ENCODE results near the gene DAPK1.

DAPK1 gene

DNA sequence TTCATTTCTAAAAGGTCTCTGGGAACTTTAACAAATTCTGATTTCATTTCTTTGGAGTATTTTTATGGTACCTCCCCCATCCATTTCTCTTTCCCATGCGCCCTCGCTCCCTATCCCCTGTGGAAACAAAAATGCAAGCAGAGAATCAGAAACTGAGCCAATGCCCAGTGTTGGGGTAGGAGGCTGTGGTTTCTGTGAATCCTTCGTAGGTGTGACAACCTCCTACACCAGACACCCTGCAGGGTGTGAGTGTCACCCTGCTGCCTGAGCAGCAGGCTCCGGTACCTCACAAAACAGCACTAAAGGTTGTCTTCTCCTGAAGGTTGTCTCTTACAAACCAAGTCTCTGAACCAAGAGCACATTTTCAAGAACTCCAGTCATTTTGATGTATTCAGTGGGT lies 124.4 kb downstream of the DAPK1 start:
- Histone ChIP-seq H3K4me3 (ENCODE audit: low read depth in 1 of 5, low read length in 5 of 5) (no peak overlapping the region), H3K36me3 (ENCODE audit: control insufficient read depth in 5 of 5, insufficient read depth in 5 of 5, low read length in 5 of 5) (peaks cover 0 to 14% (median 2%) of the 10 kb centered on the region in 5 donors), H3K27me3 (ENCODE audit: control insufficient read depth in 5 of 5, insufficient read depth in 4 of 5, low read length in 5 of 5) (no peaks in the 10 kb centered on the region), H3K9ac (ENCODE audit: low read length in 5 of 5) (no peak overlapping the region), H3K9me3 (ENCODE audit: control insufficient read depth in 5 of 5, low read length in 5 of 5) (peaks cover 0 to 4% (median 3%) of the 10 kb centered on the region in 5 donors), H3K27ac (ENCODE audit: low read depth, low read length) (no peak overlapping the region), H3K4me1 (ENCODE audit: control insufficient read depth in 5 of 5, insufficient read depth in 5 of 5, low read length in 5 of 5) (peaks cover 0 to 5% (median 0%) of the 10 kb centered on the region in 5 donors)

DNA sequence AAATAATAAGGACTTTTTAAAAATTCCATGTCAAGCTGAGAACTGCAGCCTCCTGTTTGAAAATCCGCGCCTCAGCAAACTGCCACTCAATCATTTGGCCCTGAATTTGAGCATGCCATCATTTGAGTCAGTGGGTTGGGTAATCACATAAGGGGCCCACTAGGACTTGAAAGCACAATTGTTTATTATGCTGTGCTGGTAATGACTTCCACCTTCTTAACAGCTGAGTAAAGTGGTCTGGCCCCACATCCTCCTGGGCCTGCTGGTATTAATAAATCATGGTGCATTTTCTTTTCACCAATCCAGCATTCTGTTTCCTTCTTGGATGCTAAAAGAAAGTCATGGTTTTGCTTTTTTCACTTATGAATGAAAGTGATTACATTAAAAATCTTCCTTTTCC lies 125.3 kb downstream of the DAPK1 start:
- H3K27ac ChIP-seq (ENCODE audit: low read depth, low read length), result no peak overlapping the region
- H3K9ac ChIP-seq (ENCODE audit: low read length in 5 of 5), result no peak overlapping the region
- H3K4me3 ChIP-seq (ENCODE audit: low read depth in 1 of 5, low read length in 5 of 5), result no peak overlapping the region
- H3K9me3 ChIP-seq (ENCODE audit: control insufficient read depth in 5 of 5, low read length in 5 of 5), result peaks cover 0 to 4% (median 3%) of the 10 kb centered on the region in 5 donors
- no peaks in the 10 kb centered on the region for H3K27me3 ChIP-seq (ENCODE audit: control insufficient read depth in 5 of 5, insufficient read depth in 4 of 5, low read length in 5 of 5)
- H3K36me3 ChIP-seq (ENCODE audit: control insufficient read depth in 5 of 5, insufficient read depth in 5 of 5, low read length in 5 of 5), result peaks cover 0 to 14% (median 0%) of the 10 kb centered on the region in 5 donors
- H3K4me1 ChIP-seq (ENCODE audit: control insufficient read depth in 5 of 5, insufficient read depth in 5 of 5, low read length in 5 of 5), result peaks cover 0 to 5% (median 0%) of the 10 kb centered on the region in 5 donors

DNA sequence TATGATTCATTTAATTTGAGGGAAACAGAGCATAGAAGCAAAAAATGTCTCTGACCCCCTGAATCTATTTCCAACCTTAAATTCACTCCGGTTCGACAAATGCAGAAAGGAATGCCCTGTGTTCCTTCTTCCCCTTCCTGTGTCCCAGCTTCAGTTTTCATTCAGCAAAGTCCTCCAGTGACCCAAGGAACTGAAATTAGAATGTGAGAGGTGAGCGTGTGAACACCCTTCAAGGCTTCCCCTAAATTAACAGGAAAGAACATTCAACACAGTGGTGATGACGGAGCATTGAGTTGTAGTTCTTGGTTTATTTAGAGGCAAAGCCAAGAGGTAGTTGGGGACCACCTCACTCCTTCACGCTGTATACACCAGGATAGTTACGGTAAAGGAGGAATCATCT lies 130.7 kb downstream of the DAPK1 start:
- no peak overlapping the region for H3K4me3 ChIP-seq (ENCODE audit: low read depth in 1 of 5, low read length in 5 of 5)
- peaks cover 0 to 6% (median 4%) of the 10 kb centered on the region in 5 donors for H3K9me3 ChIP-seq (ENCODE audit: control insufficient read depth in 5 of 5, low read length in 5 of 5)
- no peak overlapping the region for H3K9ac ChIP-seq (ENCODE audit: low read length in 5 of 5)
- peaks cover 0 to 11% (median 0%) of the 10 kb centered on the region in 5 donors for H3K36me3 ChIP-seq (ENCODE audit: control insufficient read depth in 5 of 5, insufficient read depth in 5 of 5, low read length in 5 of 5)
- no peak overlapping the region for H3K27ac ChIP-seq (ENCODE audit: low read depth, low read length)
- no peaks in the 10 kb centered on the region for H3K27me3 ChIP-seq (ENCODE audit: control insufficient read depth in 5 of 5, insufficient read depth in 4 of 5, low read length in 5 of 5)
- peaks cover 0 to 3% (median 0%) of the 10 kb centered on the region in 5 donors for H3K4me1 ChIP-seq (ENCODE audit: control insufficient read depth in 5 of 5, insufficient read depth in 5 of 5, low read length in 5 of 5)

DNA sequence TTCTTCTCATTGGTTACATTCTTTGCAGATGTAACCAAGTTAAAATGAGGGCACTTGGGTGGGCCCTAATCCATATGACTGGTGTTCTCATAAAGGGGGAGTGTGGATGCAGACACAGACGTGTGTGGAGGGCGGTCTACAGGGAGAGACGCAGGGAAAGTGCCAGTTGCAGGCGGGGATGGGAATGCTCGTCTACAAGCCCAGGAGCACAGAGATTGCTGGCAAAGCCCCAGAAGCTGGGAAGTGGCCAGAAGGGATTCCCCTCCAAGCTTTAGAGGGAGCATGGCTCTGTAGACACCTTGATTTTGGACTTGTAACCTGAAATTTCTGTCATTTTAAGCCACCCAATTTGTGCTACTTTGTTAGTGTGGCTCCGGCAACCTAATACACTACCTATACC lies 131.4 kb downstream of the DAPK1 start:
- Histone ChIP-seq H3K4me1 (ENCODE audit: control insufficient read depth in 5 of 5, insufficient read depth in 5 of 5, low read length in 5 of 5) (peaks cover 0 to 3% (median 0%) of the 10 kb centered on the region in 5 donors), H3K9me3 (ENCODE audit: control insufficient read depth in 5 of 5, low read length in 5 of 5) (peaks cover 0 to 4% (median 1%) of the 10 kb centered on the region in 5 donors), H3K36me3 (ENCODE audit: control insufficient read depth in 5 of 5, insufficient read depth in 5 of 5, low read length in 5 of 5) (peaks cover 0 to 9% (median 0%) of the 10 kb centered on the region in 5 donors), H3K27me3 (ENCODE audit: control insufficient read depth in 5 of 5, insufficient read depth in 4 of 5, low read length in 5 of 5) (no peaks in the 10 kb centered on the region), H3K27ac (ENCODE audit: low read depth, low read length) (no peak overlapping the region), H3K9ac (ENCODE audit: low read length in 5 of 5) (no peak overlapping the region), H3K4me3 (ENCODE audit: low read depth in 1 of 5, low read length in 5 of 5) (no peak overlapping the region)

DNA sequence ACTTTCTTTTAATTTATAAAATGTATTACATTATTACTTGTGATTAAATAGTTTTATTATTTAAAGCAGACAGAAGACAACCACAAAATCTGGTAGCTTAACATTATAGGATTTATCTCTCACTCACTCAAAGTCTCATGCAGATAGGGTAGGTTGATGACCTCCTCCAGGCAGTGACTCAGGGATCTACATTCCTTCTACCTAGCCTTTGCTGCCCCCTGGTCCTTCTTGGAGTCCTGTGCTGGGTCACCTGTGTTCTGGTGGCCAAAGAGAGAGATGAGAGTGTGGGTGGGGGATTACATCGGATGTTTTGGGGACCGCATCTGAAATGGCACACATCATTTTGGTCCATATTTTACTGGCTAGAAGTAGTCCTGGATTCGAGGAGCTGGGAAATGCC lies 132.6 kb downstream of the DAPK1 start:
- Histone ChIP-seq H3K9ac (ENCODE audit: low read length in 5 of 5) (no peak overlapping the region), H3K4me1 (ENCODE audit: control insufficient read depth in 5 of 5, insufficient read depth in 5 of 5, low read length in 5 of 5) (peaks cover 0 to 3% (median 0%) of the 10 kb centered on the region in 5 donors), H3K27ac (ENCODE audit: low read depth, low read length) (no peak overlapping the region), H3K36me3 (ENCODE audit: control insufficient read depth in 5 of 5, insufficient read depth in 5 of 5, low read length in 5 of 5) (peaks cover 0 to 9% (median 4%) of the 10 kb centered on the region in 5 donors), H3K9me3 (ENCODE audit: control insufficient read depth in 5 of 5, low read length in 5 of 5) (peaks cover 0 to 3% (median 0%) of the 10 kb centered on the region in 5 donors), H3K27me3 (ENCODE audit: control insufficient read depth in 5 of 5, insufficient read depth in 4 of 5, low read length in 5 of 5) (no peaks in the 10 kb centered on the region), H3K4me3 (ENCODE audit: low read depth in 1 of 5, low read length in 5 of 5) (no peak overlapping the region)

DNA sequence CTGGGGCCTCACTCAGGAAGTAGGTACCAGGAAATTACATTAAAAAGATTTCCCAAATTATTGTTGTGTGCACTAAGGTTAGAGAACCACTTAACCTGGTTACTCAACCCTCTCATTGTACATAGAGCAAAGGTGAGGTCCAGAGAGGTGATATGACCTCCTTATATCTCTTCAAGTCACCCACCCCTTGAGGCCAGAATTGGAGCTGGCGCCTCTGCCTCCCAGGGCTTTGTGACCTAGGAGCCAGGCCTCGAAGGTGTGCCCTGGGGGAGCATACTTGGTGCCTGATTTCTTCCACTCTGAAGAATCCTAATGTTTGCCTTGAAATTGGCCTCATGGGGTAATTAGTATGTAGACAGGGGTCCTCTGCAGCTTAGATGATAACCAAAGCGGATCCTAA lies 133.2 kb downstream of the DAPK1 start:
- Histone ChIP-seq H3K27me3 (ENCODE audit: control insufficient read depth in 5 of 5, insufficient read depth in 4 of 5, low read length in 5 of 5) (no peaks in the 10 kb centered on the region), H3K4me3 (ENCODE audit: low read depth in 1 of 5, low read length in 5 of 5) (no peak overlapping the region), H3K9ac (ENCODE audit: low read length in 5 of 5) (no peak overlapping the region), H3K4me1 (ENCODE audit: control insufficient read depth in 5 of 5, insufficient read depth in 5 of 5, low read length in 5 of 5) (peaks cover 0 to 3% (median 0%) of the 10 kb centered on the region in 5 donors), H3K36me3 (ENCODE audit: control insufficient read depth in 5 of 5, insufficient read depth in 5 of 5, low read length in 5 of 5) (peaks cover 0 to 8% (median 4%) of the 10 kb centered on the region in 5 donors), H3K9me3 (ENCODE audit: control insufficient read depth in 5 of 5, low read length in 5 of 5) (peaks cover 0 to 3% (median 0%) of the 10 kb centered on the region in 5 donors), H3K27ac (ENCODE audit: low read depth, low read length) (no peak overlapping the region)

DNA sequence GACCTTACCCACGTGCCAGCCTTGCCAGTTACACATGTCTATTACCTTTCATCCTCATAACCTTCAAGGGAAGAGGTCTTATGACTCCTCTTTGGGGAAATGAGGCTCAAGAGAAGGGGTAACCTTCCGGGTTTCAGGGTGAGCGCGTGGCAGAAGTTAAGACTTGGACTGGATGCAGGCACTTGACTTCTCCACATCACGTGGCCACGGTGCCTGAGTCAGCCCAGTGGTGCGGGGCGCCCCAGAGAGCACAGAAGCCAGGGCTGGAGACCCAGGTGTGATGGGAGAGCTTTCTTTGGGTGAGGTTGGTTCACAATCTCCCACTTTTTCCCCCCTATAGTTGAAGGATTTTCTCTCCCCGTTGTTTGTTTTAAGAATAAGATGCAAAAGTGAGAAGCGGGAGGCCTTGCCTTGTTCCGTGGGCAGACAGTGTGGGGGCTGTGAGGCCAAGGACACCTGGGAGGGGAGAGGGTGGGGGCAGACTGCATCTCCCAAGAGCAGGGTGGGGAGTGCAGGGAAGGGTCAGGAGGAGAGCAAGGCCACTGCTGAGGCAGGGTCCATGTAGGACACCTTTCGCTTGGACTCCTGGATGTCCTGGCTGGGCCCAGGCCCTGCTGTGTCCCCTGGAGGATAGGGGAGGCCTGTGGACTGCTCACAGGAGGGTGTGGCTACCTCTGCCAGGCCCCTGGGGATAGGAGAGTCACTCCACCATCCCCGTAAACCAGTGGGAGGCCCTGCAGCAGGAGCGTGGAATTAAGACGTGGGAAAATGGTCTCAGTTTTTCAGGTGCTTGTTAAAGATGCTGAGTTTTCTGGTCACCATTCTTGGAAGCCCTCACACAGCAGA lies 138.2 kb downstream of the DAPK1 start:
- no peaks in the 10 kb centered on the region for H3K27me3 ChIP-seq (ENCODE audit: control insufficient read depth in 5 of 5, insufficient read depth in 4 of 5, low read length in 5 of 5)
- peaks cover 0 to 10% (median 8%) of the 10 kb centered on the region in 5 donors for H3K4me1 ChIP-seq (ENCODE audit: control insufficient read depth in 5 of 5, insufficient read depth in 5 of 5, low read length in 5 of 5)
- H3K36me3 ChIP-seq (ENCODE audit: control insufficient read depth in 5 of 5, insufficient read depth in 5 of 5, low read length in 5 of 5), result peaks cover 0 to 16% (median 6%) of the 10 kb centered on the region in 5 donors
- no peaks in the 10 kb centered on the region for H3K9me3 ChIP-seq (ENCODE audit: control insufficient read depth in 5 of 5, low read length in 5 of 5)
- H3K4me3 ChIP-seq (ENCODE audit: low read depth in 1 of 5, low read length in 5 of 5), result no peak overlapping the region
- no peak overlapping the region for H3K27ac ChIP-seq (ENCODE audit: low read depth, low read length)
- no peak overlapping the region for H3K9ac ChIP-seq (ENCODE audit: low read length in 5 of 5)

DNA sequence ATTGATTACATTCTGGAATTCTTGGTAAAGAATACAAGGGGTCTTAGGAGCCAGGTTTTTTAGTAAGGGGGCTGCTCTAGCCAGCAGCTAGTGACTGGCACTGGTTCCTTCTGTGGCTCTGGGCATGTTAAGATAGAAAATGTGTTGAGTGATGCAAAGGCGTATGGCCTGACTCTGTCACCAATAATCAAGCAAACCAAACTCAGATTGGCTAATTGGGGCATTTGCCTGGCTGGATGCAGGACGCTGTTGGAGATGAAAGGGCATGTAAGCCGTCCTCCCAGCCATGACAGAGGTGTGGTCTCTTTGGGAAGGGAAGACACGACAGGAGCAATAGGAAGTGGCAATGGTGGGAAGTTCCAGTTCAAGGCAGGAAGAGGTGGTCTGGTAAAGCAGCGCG lies 140.6 kb downstream of the DAPK1 start:
- Histone ChIP-seq H3K4me1 (ENCODE audit: control insufficient read depth in 5 of 5, insufficient read depth in 5 of 5, low read length in 5 of 5) (peaks cover 0 to 10% (median 10%) of the 10 kb centered on the region in 5 donors), H3K36me3 (ENCODE audit: control insufficient read depth in 5 of 5, insufficient read depth in 5 of 5, low read length in 5 of 5) (peaks cover 0 to 26% (median 10%) of the 10 kb centered on the region in 5 donors), H3K9me3 (ENCODE audit: control insufficient read depth in 5 of 5, low read length in 5 of 5) (no peaks in the 10 kb centered on the region), H3K4me3 (ENCODE audit: low read depth in 1 of 5, low read length in 5 of 5) (no peak overlapping the region), H3K9ac (ENCODE audit: low read length in 5 of 5) (no peak overlapping the region), H3K27me3 (ENCODE audit: control insufficient read depth in 5 of 5, insufficient read depth in 4 of 5, low read length in 5 of 5) (no peaks in the 10 kb centered on the region), H3K27ac (ENCODE audit: low read depth, low read length) (no peak overlapping the region)

DNA sequence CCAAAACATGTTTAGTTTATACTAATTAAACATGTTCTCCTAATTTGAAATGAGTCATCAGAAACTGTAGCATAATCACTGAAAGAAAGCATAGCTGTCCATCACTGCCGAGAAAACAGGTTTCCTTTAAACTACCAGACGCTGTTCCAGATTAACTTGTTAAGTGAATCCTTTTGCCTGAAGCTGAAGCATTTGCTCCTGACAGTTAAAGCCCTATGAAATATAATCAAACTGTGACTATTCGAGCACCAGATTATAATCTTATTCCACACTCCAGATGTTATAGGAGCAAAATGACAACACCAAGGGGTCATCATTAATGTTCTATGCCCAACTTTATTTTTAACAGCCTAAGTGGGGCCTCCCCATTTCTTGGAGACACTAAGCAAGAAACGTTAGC lies 142.3 kb downstream of the DAPK1 start:
- Histone ChIP-seq H3K9me3 (ENCODE audit: control insufficient read depth in 5 of 5, low read length in 5 of 5) (no peaks in the 10 kb centered on the region), H3K4me1 (ENCODE audit: control insufficient read depth in 5 of 5, insufficient read depth in 5 of 5, low read length in 5 of 5) (peaks cover 0 to 10% (median 10%) of the 10 kb centered on the region in 5 donors), H3K9ac (ENCODE audit: low read length in 5 of 5) (no peak overlapping the region), H3K27ac (ENCODE audit: low read depth, low read length) (no peak overlapping the region), H3K36me3 (ENCODE audit: control insufficient read depth in 5 of 5, insufficient read depth in 5 of 5, low read length in 5 of 5) (peaks cover 0 to 29% (median 5%) of the 10 kb centered on the region in 5 donors), H3K4me3 (ENCODE audit: low read depth in 1 of 5, low read length in 5 of 5) (no peak overlapping the region), H3K27me3 (ENCODE audit: control insufficient read depth in 5 of 5, insufficient read depth in 4 of 5, low read length in 5 of 5) (no peaks in the 10 kb centered on the region)

DNA sequence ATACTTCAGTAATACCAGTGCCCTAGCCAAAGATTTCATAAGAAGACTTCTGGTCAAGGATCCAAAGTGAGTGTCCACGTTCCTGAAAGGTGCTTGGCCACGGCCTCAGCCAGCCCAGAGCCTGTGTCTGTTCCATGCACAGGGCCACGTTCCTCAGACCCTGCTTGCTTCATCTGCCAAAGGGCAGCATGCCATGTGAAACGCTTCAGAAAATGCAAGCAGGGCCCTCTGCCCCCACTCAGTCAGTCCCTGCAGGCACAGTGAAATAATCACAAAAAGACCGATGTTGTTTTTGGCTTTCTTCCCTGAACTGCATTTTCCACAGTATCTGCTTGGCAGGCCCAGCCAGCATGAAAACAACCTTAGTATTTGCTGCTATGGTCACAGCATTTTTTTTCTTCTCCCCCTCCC lies 142.7 kb downstream of the DAPK1 start:
- H3K9ac ChIP-seq (ENCODE audit: low read length in 5 of 5), result no peak overlapping the region
- no peak overlapping the region for H3K4me3 ChIP-seq (ENCODE audit: low read depth in 1 of 5, low read length in 5 of 5)
- H3K27ac ChIP-seq (ENCODE audit: low read depth, low read length), result no peak overlapping the region
- peaks cover 0 to 10% (median 10%) of the 10 kb centered on the region in 5 donors for H3K4me1 ChIP-seq (ENCODE audit: control insufficient read depth in 5 of 5, insufficient read depth in 5 of 5, low read length in 5 of 5)
- peaks cover 0 to 29% (median 5%) of the 10 kb centered on the region in 5 donors for H3K36me3 ChIP-seq (ENCODE audit: control insufficient read depth in 5 of 5, insufficient read depth in 5 of 5, low read length in 5 of 5)
- H3K27me3 ChIP-seq (ENCODE audit: control insufficient read depth in 5 of 5, insufficient read depth in 4 of 5, low read length in 5 of 5), result no peaks in the 10 kb centered on the region
- H3K9me3 ChIP-seq (ENCODE audit: control insufficient read depth in 5 of 5, low read length in 5 of 5), result no peaks in the 10 kb centered on the region
